ENCODE results near the gene ADCY10.
A peak's percentile ranks its signal among the peaks of the same experiment; 100 is the strongest.

ADCY10 gene, protein sequence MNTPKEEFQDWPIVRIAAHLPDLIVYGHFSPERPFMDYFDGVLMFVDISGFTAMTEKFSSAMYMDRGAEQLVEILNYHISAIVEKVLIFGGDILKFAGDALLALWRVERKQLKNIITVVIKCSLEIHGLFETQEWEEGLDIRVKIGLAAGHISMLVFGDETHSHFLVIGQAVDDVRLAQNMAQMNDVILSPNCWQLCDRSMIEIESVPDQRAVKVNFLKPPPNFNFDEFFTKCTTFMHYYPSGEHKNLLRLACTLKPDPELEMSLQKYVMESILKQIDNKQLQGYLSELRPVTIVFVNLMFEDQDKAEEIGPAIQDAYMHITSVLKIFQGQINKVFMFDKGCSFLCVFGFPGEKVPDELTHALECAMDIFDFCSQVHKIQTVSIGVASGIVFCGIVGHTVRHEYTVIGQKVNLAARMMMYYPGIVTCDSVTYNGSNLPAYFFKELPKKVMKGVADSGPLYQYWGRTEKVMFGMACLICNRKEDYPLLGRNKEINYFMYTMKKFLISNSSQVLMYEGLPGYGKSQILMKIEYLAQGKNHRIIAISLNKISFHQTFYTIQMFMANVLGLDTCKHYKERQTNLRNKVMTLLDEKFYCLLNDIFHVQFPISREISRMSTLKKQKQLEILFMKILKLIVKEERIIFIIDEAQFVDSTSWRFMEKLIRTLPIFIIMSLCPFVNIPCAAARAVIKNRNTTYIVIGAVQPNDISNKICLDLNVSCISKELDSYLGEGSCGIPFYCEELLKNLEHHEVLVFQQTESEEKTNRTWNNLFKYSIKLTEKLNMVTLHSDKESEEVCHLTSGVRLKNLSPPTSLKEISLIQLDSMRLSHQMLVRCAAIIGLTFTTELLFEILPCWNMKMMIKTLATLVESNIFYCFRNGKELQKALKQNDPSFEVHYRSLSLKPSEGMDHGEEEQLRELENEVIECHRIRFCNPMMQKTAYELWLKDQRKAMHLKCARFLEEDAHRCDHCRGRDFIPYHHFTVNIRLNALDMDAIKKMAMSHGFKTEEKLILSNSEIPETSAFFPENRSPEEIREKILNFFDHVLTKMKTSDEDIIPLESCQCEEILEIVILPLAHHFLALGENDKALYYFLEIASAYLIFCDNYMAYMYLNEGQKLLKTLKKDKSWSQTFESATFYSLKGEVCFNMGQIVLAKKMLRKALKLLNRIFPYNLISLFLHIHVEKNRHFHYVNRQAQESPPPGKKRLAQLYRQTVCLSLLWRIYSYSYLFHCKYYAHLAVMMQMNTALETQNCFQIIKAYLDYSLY (N-terminal part only)

DNA sequence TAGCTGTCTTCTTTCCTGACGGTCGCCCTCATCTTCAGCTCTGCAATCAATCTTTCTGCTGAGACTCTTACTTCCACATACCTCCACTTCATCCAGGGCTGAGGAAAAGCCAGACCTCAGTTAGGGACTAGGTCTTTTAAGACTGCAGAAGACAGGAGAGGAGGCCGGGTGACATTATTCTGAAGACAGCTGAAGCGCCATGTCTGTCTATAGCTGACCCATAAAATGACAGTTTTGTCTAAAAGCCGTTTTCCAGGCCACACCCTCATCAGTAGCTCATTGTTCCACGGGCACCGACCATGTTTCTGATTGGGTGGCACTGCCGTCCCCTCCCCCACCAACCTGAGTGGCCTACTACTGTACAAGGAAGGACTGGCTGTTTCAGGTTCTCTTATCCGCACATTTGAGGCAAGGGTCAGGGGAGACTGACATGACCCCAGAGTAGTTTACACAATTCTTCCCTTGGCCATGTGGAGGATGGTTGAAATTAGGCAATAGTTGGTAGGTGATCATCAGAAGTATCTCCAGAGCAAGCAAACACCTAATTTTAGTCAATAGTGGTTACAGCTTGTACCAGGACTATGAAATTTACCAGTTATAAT is at the start of gene ADCY10:
Gene ADCY10, minus strand, starts transcription at position 240 of the 602 bp plus-strand sequence. CDS start 8,994 bp downstream, outside the sequence.
- no peak for DNase-seq (ENCODE audit: low read depth)
- TF ChIP-seq, protein P1, sequence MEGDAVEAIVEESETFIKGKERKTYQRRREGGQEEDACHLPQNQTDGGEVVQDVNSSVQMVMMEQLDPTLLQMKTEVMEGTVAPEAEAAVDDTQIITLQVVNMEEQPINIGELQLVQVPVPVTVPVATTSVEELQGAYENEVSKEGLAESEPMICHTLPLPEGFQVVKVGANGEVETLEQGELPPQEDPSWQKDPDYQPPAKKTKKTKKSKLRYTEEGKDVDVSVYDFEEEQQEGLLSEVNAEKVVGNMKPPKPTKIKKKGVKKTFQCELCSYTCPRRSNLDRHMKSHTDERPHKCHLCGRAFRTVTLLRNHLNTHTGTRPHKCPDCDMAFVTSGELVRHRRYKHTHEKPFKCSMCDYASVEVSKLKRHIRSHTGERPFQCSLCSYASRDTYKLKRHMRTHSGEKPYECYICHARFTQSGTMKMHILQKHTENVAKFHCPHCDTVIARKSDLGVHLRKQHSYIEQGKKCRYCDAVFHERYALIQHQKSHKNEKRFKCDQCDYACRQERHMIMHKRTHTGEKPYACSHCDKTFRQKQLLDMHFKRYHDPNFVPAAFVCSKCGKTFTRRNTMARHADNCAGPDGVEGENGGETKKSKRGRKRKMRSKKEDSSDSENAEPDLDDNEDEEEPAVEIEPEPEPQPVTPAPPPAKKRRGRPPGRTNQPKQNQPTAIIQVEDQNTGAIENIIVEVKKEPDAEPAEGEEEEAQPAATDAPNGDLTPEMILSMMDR (conservative IDR thresholded peaks at IDR 0.05; ENCODE audit: control insufficient read depth, insufficient read depth, low read depth, low read length) = no peak
- H3K4me3 ChIP-seq (ENCODE audit: control insufficient read depth, low read depth, low read length) = no peak within 1 kb of the TSS

DNA sequence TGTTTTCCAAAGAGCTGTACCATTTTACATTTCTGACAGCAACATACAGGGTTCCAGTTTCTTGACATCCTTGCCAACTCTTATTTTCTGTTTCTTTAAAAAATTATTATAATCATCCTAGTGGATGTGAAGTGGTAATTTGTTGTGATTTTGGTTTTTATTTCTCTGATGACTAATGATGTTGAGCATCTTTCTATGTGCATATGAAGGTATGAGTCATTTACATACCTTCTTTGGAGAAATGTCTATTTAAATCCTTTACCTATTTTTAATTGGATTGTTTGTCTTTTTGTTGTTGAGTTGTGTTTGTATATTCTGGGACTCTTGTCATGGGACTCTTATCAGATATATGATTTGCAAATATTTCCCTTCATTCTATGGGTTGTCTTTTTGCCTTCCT is 43.8 kb upstream of the ADCY10 start:
- H3K4me3 ChIP-seq (ENCODE audit: control insufficient read depth, low read depth, low read length) = no peak overlapping the region
- TF ChIP-seq, protein P1 (conservative IDR thresholded peaks at IDR 0.05; ENCODE audit: control insufficient read depth, insufficient read depth, low read depth, low read length) = no peak

DNA sequence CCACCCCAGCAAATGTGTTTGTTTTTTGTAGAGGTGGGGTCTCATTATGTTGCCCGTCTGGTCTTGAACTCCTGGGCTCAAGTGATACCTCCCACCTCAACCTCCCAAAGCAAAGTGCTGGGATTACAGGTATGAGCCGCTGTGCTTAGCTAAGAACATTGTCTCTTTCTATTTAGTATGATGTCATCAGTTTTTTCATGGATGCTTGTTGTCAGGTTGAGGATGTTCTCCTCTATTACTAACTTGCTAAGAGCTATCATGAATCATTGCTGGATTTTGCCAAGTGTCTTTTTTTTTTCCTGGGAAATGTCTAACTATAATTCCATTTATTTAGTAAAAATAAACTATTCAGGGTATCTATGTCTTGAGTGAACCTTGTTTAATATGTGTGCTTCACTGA is 42.0 kb upstream of the ADCY10 start:
- peak; percentile 41 for DNase-seq (ENCODE audit: low read depth)
- TF ChIP-seq, protein P1 (conservative IDR thresholded peaks at IDR 0.05; ENCODE audit: control insufficient read depth, insufficient read depth, low read depth, low read length) = no peak
- no peak overlapping the region for H3K4me3 ChIP-seq (ENCODE audit: control insufficient read depth, low read depth, low read length)

More for the DNA sequence above, 43.8 kb upstream of the ADCY10 start:
- peak; percentile 22 for DNase-seq (ENCODE audit: low read depth)

DNA sequence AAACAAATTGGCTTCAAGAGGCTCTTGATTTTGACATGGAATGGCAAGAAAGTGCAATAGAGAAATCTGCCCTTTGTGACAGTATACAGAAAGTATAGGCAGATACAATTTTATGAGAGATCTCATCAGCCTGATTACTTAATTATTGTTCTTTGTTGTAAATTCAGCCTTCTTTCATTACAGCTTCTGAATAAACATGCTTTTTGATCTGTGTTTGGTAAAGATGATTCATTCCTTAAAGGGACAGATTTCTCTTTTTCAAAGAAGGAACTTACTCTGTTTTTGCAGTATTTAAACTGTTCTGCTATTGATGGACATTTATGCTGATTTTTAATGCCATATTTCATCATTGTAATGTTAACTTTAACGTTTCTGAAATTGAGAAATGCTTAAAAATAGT is 36.6 kb upstream of the ADCY10 start:
- peak; percentile 8 for DNase-seq (ENCODE audit: low read depth)
- TF ChIP-seq, protein P1 (conservative IDR thresholded peaks at IDR 0.05; ENCODE audit: control insufficient read depth, insufficient read depth, low read depth, low read length) = no peak
- H3K4me3 ChIP-seq (ENCODE audit: control insufficient read depth, low read depth, low read length) = no peak overlapping the region

DNA sequence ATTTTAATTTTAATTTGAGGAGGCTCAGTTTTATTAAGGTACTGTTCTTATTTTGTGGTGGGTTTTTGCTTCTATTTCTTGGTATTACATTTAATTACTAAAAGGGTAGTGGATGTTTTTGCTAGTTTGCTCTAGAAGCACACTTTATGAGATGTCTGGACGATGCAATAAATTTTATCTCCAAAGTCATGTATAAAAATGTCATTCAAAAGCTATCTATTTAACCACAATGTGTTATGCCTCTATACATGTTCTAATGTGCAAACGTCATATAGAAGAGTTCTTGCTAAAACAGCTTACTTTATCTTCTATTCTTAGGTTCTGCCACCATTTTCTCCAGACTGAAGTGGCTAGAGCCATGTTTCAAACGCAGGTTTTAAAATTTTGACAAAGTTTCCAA is 35.9 kb upstream of the ADCY10 start:
- H3K4me3 ChIP-seq (ENCODE audit: control insufficient read depth, low read depth, low read length) = no peak overlapping the region
- no peak for DNase-seq (ENCODE audit: low read depth)
- TF ChIP-seq, protein P1 (conservative IDR thresholded peaks at IDR 0.05; ENCODE audit: control insufficient read depth, insufficient read depth, low read depth, low read length) = no peak

DNA sequence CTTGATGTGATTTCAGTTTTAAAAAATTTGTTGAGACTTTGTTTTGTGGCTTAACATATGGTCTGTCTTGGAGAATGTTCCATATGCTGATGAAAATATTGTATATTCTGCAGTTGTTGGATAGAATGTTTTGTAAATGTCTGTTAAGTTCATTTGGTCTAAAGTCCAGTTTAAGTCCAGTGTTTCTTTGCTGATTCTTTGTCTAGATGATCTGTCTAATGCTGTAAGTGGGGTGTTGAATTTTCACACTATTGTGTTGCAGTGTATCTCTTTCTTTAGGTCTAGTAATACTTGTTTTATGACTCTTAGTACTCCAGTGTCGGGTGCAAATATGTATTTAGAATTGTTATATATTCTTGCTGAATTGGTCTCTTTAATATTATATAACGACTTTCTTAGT is 33.8 kb upstream of the ADCY10 start:
- TF ChIP-seq, protein P1 (conservative IDR thresholded peaks at IDR 0.05; ENCODE audit: control insufficient read depth, insufficient read depth, low read depth, low read length) = no peak
- no peak for DNase-seq (ENCODE audit: low read depth)
- no peak overlapping the region for H3K4me3 ChIP-seq (ENCODE audit: control insufficient read depth, low read depth, low read length)

Data from fibroblast of mammary gland (primary cell).